Activated CD8-positive, alpha-beta T cell treated with anti-CD3 and anti-CD28 coated beads for 36 hours (primary cell): Measurements from ENCODE around the gene C11orf98. TPM values are rescaled to one million over a fixed set of nuclear protein-coding genes. Genes with fewer than 3 reads are reported as not detected.

Source experiments
- ATAC-seq: fragments of 200-7000 bp; cut with Tn5 transposase; one replicate; pipeline ENCODE4 v1.10.0; 2021; ENCODE audit warnings: mild to moderate bottlenecking, moderate library complexity
- CTCF ChIA-PET: fragments of 350-600 bp; sonication (Branson Sonifier 250); formaldehyde crosslinking; loops from one replicate; lab custom pipeline; 2021; ENCODE audit warnings: antibody characterized with exemption; lab: Charles Lee
- POLR2A ChIA-PET: fragments of 350-600 bp; sonication (Branson Sonifier 250); formaldehyde crosslinking; loops from one replicate; lab custom pipeline; 2021; ENCODE audit warnings: antibody characterized with exemption; lab: Charles Lee
- DNase-seq: peaks from one replicate; pipeline ENCODE4 v3.0.0-alpha.2; 2020
- H3K27ac Mint-ChIP-seq: one replicate; pipeline ENCODE4 v1.8.0; 2021; ENCODE audit warnings: mild to moderate bottlenecking, mixed read lengths
- H3K27me3 Mint-ChIP-seq: one replicate; pipeline ENCODE4 v1.8.0; 2021; ENCODE audit warnings: mixed read lengths
- H3K36me3 Mint-ChIP-seq: one replicate; pipeline ENCODE4 v1.8.0; 2021; ENCODE audit warnings: low read depth, mixed read lengths
- H3K4me1 Mint-ChIP-seq: one replicate; pipeline ENCODE4 v1.8.0; 2021; ENCODE audit warnings: low read depth, mixed read lengths
- H3K4me3 Mint-ChIP-seq: one replicate; pipeline ENCODE4 v1.8.0; 2021; ENCODE audit warnings: mild to moderate bottlenecking, moderate library complexity, mixed read lengths
- H3K9me3 Mint-ChIP-seq: one replicate; pipeline ENCODE4 v1.8.0; 2021; ENCODE audit warnings: mixed read lengths
- CTCF ChIP-seq: fragments of 200-600 bp; IDR thresholded peaks from one replicate; pipeline ENCODE4 v1.8.0; 2022; ENCODE audit warnings: antibody characterized with exemption, mild to moderate bottlenecking
- intact Hi-C: fragments of 100-400 bp; cut with micrococcal nuclease; formaldehyde crosslinking; loops from one replicate; pipeline ENCODE4 v1.10.0; 2022
- total RNA-seq, 2 experiments: library from RNA; stranded (reverse); gene quantifications; one replicate each; pipeline ENCODE4 v1.2.3, GENCODE V29; 2021

Gene C11orf98
- total RNA-seq, 2 experiments from 2014 or later = 108 TPM

- intact Hi-C loops = loop anchor here (5.0 kb wide), 1 partner anchor 37 kb away; the partner anchor contains the start of genes EML3 and ROM1
- DNase-seq (no peak), ATAC-seq (no peak)
- Mint-ChIP-seq H3K4me3 (no peak overlapping the region), H3K27me3 (no peaks in the 10 kb centered on the region), H3K9me3 (no peaks in the 10 kb centered on the region), H3K4me1 (peaks cover 34% of the 10 kb centered on the region), H3K27ac (no peak overlapping the region), H3K36me3 (peaks cover 33% of the 10 kb centered on the region)
- ChIA-PET POLR2A (interaction anchor here (1.8 to 13.3 kb wide), 5 partner anchors 9 to 59 kb away, joined by 5 to 263 read pairs (median 8); partner anchors contain the start of genes BSCL2, C11orf98, CSKMT and GNG3), CTCF (interaction anchor here (1.1 to 1.4 kb wide), 4 partner anchors 16 to 254 kb away, joined by 3 to 4 read pairs (median 3); partner anchors contain the start of genes CSKMT and UQCC3)
- no peak for TF ChIP-seq CTCF
Observed at GRCh38 chr11:62648967-62649364, 16.0 kb downstream of the C11orf98 start.

- no peak for TF ChIP-seq CTCF
- no peaks in the 10 kb centered on the region for H3K27me3 Mint-ChIP-seq
- POLR2A ChIA-PET = interaction anchor here (0.6 to 13.3 kb wide), 8 partner anchors 9 to 119 kb away, joined by 3 to 263 read pairs (median 6); partner anchors contain the start of genes BSCL2, C11orf98, CSKMT and GNG3
- no peak overlapping the region for H3K4me3 Mint-ChIP-seq
- no peaks in the 10 kb centered on the region for H3K9me3 Mint-ChIP-seq
- ATAC-seq = no peak
- H3K4me1 Mint-ChIP-seq = peaks cover 31% of the 10 kb centered on the region
- intact Hi-C loops = loop anchor here (5.0 kb wide), 1 partner anchor 36 kb away; the partner anchor contains the start of genes EML3 and ROM1
- H3K36me3 Mint-ChIP-seq = peaks cover 35% of the 10 kb centered on the region
- CTCF ChIA-PET = interaction anchor here (1.1 to 1.4 kb wide), 5 partner anchors 17 to 253 kb away, joined by 3 to 4 read pairs (median 3); partner anchors contain the start of genes CSKMT and UQCC3
- DNase-seq = no peak
- no peak overlapping the region for H3K27ac Mint-ChIP-seq
Observed at GRCh38 chr11:62648185-62648966, 16.6 kb downstream of the C11orf98 start.

- ATAC-seq (no peak), DNase-seq (no peak)
- ChIA-PET CTCF (interaction anchor here (1.1 to 1.4 kb wide), 3 partner anchors 18 to 253 kb away, joined by 3 to 4 read pairs (median 3); partner anchors contain the start of gene CSKMT), POLR2A (interaction anchor here (0.6 to 13.3 kb wide), 9 partner anchors 10 to 119 kb away, joined by 3 to 263 read pairs (median 5); partner anchors contain the start of genes BSCL2, C11orf98, CSKMT and GNG3)
- Mint-ChIP-seq H3K27me3 (no peaks in the 10 kb centered on the region), H3K4me3 (no peak overlapping the region), H3K9me3 (no peaks in the 10 kb centered on the region), H3K36me3 (peaks cover 40% of the 10 kb centered on the region), H3K27ac (peak overlapping the region; percentile 57), H3K4me1 (peaks cover 33% of the 10 kb centered on the region)
- intact Hi-C loops = loop anchor here (5.0 kb wide), 1 partner anchor 35 kb away; the partner anchor contains the start of genes EML3 and ROM1
- TF ChIP-seq CTCF = no peak
Observed at GRCh38 chr11:62647609-62648005, 17.4 kb downstream of the C11orf98 start.

- intact Hi-C loops = loop anchor here (5.0 kb wide), 1 partner anchor 35 kb away; the partner anchor contains the start of genes EML3 and ROM1
- peak overlapping the region; percentile 99 for H3K27ac Mint-ChIP-seq
- peaks cover 39% of the 10 kb centered on the region for H3K36me3 Mint-ChIP-seq
- no peaks in the 10 kb centered on the region for H3K9me3 Mint-ChIP-seq
- H3K27me3 Mint-ChIP-seq = no peaks in the 10 kb centered on the region
- no peak for ATAC-seq
- TF ChIP-seq CTCF = no peak
- no peak for DNase-seq
- H3K4me3 Mint-ChIP-seq = peak overlapping the region; percentile 100
- ChIA-PET CTCF (interaction anchor here (1.1 to 1.6 kb wide), 3 partner anchors 47 to 222 kb away, joined by 3 to 4 read pairs (median 3); partner anchors contain the start of gene ZBTB3), POLR2A (interaction anchor here (1.4 to 13.3 kb wide), 10 partner anchors 8 to 208 kb away, joined by 4 to 263 read pairs (median 7); partner anchors contain the start of genes B3GAT3, C11orf98, CSKMT and LBHD1)
- peaks cover 30% of the 10 kb centered on the region for H3K4me1 Mint-ChIP-seq
Observed at GRCh38 chr11:62646825-62647608, 18.0 kb downstream of the C11orf98 start.
